ENCODE measurements around the gene UMAD1.

UMAD1 gene

DNA sequence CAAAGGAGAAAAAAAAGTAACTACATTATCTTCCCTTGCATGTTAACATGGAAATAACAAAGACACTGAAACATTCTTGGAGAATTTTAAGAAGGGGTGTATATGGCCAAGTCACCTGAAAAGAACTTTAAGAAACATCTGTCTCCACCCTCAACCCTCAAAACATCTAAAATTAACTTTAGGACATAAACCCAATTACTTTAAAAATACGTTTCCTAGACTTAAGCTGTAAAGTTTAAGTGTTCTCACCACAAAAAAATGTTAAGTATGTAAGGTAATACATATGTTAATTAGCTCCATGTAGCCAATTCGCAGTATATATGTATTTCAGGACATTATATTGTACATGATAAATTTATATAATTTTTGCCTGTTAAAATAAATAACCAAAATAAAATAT lies 257.0 kb downstream of the UMAD1 start:
- TF ChIP-seq POLR2A (IDR thresholded peaks at IDR 0.05; ENCODE audit: low read length): no peak
- TF ChIP-seq GATA1 (IDR thresholded peaks at IDR 0.05; ENCODE audit: low read depth, low read length): no peak
- no peak for DNase-seq

DNA sequence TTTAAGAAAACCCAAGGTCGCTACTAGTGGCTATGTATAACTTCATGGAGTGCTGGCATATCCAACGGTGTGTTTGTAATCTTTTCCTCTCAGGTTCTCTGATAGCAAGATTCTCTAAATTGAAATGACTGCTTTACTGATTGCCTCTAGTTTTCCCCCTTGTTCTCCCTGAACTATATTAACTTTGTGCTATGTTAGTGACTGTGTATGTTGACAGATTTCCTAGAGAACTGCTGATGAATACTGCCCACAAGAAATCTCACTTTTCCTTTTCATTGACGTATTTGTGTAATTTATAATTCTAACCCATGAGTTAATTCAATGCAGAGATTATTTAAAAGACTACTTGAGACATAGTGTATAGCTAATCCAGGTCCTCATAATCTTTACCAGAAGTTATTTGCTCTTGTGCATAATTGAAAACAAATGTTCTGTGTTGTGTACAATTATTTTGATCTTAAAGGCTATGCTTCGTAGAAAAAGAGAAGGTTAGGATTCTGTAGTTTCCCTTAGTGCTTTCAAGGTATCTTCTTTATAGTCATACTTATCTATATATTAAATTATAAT lies 257.5 kb downstream of the UMAD1 start:
- no peak for TF ChIP-seq GATA1 (IDR thresholded peaks at IDR 0.05; ENCODE audit: low read depth, low read length)
- no peak for DNase-seq

DNA sequence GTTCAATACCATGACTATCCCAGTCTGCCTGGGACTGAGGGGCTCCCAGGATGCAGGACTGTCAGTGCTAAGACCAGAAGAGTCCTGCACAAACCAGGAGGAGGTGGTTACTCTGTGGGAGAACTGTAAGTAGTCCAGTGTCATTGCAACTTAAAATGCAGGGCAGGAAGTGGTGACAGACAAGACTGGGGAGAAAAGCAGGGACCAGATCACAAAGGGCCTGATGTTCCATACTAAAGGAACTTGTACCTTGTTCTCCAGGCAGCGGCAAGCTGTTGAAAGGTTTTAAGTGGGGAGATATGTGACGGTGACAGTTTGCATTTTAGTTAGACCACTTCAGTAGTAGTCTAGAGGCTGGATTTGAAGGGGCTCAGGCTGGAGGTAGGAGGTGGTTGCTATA lies 262.3 kb downstream of the UMAD1 start:
- DNase-seq: no peak
- no peak for TF ChIP-seq GATA1 (IDR thresholded peaks at IDR 0.05; ENCODE audit: low read depth, low read length)
- no peak for TF ChIP-seq POLR2A (IDR thresholded peaks at IDR 0.05; ENCODE audit: low read length)

DNA sequence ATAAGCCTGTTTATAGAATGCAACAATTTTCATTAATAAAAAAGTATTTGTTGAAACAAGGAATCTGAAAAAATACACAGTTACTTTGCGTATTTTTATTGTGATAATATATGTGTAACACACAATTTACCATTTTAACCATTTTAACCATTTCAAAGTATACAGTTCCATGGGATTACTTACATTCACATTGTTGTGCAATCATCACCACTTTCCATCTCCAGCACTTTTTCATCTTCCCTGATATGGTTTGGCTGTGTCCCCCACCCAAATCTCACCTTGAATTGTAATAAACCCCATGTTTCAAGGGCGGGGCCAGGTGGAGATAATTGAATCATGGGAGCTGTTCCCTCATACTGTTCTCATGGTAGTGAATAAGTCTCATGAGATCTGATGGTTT lies 266.8 kb downstream of the UMAD1 start:
- TF ChIP-seq GATA1 (IDR thresholded peaks at IDR 0.05; ENCODE audit: low read depth, low read length) (no peak), POLR2A (IDR thresholded peaks at IDR 0.05; ENCODE audit: low read length) (no peak)

DNA sequence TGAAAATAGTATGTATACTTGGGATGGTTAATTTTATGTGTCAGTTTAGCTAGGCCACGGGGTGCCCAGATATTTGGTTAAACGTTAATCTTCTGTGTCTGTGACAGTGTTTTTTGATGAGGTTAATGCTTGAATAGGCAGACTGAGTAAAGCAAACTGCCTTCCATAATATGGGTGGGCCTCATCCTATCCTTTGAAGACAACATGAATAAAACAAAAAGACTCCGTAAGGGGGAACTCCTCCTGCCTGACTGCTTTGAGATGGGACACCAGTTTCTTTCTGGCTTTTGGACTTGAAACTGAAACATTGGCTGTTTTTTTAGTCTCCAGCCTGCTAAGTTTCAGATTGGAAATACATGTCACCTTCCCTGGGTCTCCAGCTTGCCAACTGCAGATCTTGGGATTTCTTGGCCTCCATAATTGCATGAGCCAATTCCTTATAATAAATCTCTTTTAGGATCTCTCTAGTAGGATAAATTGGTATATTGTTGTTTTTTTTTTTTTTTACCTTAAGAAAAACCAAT lies 268.1 kb downstream of the UMAD1 start:
- TF ChIP-seq GATA1 (IDR thresholded peaks at IDR 0.05; ENCODE audit: low read depth, low read length) (no peak), POLR2A (IDR thresholded peaks at IDR 0.05; ENCODE audit: low read length) (no peak)
- peak in 1 of 2 experiments; percentile 13 for DNase-seq

More for the DNA sequence above, 266.8 kb downstream of the UMAD1 start:
- DNase-seq: no peak

DNA sequence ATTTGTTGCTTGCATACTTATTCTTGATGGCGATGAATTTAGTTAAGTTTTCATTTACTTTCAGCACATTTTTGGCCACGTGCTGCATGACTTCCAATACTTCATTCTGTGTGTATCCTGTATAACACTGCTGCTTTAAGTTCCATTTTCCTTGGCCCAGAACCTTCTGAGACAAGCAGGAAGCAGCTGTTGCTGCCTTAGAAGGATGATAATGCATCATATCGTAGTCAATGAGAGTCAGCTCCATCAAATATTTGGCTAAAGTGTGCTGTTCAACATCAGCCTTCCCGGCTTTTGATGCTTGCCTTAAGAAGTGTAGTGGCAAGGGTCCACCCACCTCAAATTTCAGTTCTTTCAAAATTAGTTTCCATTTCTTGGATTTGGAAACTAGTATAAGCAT lies 268.8 kb downstream of the UMAD1 start:
- no peak for DNase-seq
- TF ChIP-seq GATA1 (IDR thresholded peaks at IDR 0.05; ENCODE audit: low read depth, low read length) (no peak), POLR2A (IDR thresholded peaks at IDR 0.05; ENCODE audit: low read length) (no peak)

DNA sequence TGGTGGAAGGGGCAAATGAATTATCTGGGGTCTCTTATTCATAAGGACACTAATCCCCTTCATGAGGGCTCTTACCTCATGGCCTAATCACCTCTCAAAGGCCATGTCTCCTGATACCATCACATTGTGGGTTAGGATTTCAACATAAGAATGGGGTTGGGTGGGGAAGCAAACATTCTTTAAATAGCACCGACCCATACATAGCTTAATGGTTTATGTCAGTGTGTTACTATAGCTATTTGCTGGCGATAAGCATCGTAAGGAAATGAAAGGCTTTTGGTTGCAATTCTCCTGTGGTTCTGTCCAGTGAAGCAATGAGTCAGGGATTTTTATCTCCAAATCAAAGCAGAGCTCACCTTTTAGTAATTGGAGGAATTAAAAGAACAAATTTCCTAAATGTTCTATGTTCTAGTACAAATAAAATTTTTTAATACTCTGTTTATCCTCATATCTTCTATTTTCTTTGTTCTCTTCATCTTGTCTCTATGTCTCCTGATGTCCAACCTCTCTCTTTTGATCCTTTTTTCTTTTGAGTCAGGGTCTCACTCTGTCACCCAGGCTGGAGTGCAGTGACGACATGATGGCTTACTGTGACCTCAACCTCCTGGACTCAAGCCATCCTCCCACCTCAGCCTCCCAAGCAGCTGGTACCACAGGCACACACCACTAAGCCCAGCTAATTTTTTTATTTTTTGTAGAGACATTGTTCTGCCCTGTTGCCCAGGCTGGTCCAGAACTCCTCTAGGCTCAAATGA lies 271.0 kb downstream of the UMAD1 start:
- no peak for DNase-seq
- no peak for TF ChIP-seq POLR2A (IDR thresholded peaks at IDR 0.05; ENCODE audit: low read length)
- TF ChIP-seq GATA1 (IDR thresholded peaks at IDR 0.05; ENCODE audit: low read depth, low read length): no peak

DNA sequence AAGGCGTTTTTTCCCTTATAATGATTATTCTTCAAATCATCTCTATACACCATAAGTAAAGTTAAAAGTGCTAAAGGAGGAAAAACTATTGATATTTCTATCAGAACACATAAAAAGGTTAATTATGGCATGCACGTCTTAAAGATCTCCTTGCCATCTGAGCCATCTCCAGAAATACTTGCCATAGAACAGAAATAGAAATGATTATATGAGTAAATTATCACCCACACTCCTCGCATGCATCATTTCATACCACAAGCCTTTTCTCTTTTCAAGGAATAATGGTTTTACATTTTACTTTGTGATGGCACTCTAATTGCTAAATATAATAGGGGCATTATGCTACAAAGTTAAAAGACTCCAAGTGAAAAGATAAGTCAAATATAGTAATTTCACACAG lies 272.4 kb downstream of the UMAD1 start:
- DNase-seq: no peak
- no peak for TF ChIP-seq GATA1 (IDR thresholded peaks at IDR 0.05; ENCODE audit: low read depth, low read length)
- no peak for TF ChIP-seq POLR2A (IDR thresholded peaks at IDR 0.05; ENCODE audit: low read length)

DNA sequence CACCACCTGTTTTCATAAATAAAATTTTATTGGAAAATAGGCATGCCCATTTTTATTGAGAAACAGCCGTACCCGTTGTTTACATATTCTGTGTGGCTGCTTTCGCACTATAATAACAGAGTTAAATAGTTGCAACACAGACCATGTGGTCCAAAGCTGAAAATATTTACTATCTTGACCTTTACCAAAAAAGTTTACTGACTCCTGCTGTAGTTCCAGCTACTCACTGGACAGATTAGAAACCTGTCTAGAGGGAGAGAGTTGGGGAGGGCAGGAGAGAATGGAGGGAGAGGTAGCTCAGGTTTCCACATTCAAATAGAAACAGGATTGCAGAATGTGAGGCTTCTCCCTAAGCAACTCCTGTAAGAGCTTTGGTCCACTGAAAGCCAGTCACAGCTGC lies 273.0 kb downstream of the UMAD1 start:
- TF ChIP-seq POLR2A (IDR thresholded peaks at IDR 0.05; ENCODE audit: low read length): no peak
- TF ChIP-seq GATA1 (IDR thresholded peaks at IDR 0.05; ENCODE audit: low read depth, low read length): no peak
- DNase-seq: no peak

DNA sequence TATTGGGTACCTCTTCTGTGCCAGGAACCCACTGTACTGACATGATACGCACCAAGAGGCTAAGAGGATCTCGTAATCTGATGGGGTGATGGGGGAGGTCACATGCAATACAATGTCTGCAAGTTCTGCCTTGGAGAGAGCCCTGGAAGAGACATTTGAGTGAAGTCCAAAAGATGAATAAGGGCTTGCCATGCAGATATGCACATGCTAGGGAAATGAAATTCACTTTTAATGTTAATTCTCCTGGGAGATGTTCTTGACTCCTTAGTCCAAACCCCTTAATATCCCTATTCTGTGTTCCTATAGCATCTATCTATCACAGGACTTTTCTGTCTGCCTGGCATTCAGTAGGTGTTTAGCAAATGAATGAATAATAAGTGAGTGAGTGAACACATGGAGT lies 274.0 kb downstream of the UMAD1 start:
- no peak for DNase-seq
- TF ChIP-seq POLR2A (IDR thresholded peaks at IDR 0.05; ENCODE audit: low read length): no peak
- TF ChIP-seq GATA1 (IDR thresholded peaks at IDR 0.05; ENCODE audit: low read depth, low read length): no peak

DNA sequence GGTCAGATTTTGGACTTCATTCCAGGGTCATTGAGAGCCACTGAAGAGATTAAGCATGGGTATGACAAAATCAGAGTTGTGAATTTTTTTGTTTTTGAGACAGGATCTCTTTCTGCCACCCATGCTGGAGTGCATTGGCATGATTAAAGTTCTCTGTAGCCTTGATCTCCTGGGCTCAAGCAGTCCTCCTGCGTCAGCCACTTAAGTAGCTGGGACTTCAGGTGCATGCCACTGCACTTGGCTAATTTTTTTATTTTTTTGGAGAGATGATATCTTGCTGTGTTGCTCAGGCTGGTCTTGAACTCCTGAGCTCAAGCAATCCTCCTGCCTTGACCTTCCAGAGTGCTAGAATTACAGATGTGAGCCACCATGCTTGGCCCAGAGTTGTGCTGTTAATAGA lies 275.5 kb downstream of the UMAD1 start:
- no peak for DNase-seq
- TF ChIP-seq POLR2A (IDR thresholded peaks at IDR 0.05; ENCODE audit: low read length): no peak

DNA sequence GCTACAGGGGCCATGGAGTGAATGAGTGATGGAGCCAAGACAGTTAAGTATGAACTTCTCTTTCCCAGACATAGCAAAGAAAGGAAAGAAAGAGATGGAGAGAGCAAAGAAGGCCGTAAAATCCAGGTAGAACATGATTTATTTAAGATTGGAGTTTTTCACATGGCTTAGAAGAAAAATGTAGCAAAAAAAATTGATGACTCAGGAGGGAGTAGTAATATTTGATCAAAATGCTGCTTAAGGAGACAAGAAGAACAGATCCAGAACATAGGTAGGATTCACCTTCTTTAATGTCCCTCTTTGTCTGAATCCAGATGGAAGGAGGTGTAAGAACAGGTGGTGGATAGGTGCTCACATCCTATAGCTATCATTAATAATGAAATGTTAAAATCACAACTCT lies 277.0 kb downstream of the UMAD1 start:
- no peak for DNase-seq
- TF ChIP-seq POLR2A (IDR thresholded peaks at IDR 0.05; ENCODE audit: low read length) (no peak), GATA1 (IDR thresholded peaks at IDR 0.05; ENCODE audit: low read depth, low read length) (no peak)

DNA sequence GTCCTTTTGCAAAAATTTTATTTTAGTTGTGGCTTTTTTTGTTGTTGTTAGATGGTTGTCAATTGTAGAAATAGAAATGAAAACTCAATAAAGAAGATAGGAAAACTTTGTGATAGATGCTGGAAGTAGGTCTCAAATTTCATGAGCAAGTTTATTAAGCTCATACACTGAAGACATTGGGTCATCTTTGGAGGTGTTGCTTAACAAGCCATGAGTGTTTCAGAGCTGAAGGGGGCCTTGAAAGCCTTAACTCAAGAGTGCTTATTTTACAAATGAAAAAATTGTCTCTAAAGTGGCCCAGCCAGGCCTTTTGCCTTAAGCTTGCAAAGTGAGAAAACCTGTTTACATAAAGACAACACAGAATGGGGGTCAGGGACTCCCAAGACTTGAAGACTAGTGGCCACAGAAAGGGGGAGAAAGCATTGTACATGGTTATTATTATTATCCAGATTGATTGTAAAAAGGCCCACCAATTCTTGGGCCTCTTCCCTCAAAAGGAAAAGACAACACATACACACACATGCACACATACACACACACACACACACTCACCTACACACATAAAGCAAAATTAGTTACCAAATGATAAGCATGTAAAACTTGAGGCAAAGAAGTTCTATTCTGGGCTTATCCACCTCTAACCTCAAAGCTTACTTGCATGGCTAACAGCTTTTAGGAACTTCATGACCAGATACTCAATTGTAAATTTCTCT lies 278.3 kb downstream of the UMAD1 start:
- DNase-seq: no peak
- TF ChIP-seq GATA1 (IDR thresholded peaks at IDR 0.05; ENCODE audit: low read depth, low read length): no peak

DNA sequence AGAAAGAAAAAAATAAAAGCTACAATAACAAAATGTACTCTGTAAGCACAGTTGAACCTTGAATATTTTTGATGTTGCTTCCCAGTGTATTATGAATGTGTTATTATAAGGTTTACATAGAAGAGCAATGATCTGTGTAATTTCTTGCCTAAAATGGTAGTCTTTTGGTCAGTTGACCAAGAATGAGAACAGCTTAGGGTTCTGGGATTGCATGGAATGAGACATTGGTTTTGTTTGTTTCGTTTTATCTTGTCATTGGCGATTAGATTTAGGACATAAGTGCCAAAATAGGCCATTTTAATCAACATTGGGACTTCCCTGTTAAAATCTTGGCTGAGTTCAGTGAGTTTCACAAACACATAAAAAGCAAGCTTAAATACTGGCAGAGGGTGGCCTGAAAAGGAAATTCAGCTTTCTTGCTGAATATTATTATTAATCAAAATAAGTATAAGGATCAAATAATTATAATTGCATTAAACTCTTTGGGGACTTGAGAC lies 278.9 kb downstream of the UMAD1 start:
- TF ChIP-seq GATA1 (IDR thresholded peaks at IDR 0.05; ENCODE audit: low read depth, low read length) (no peak), POLR2A (IDR thresholded peaks at IDR 0.05; ENCODE audit: low read length) (no peak)
- no peak for DNase-seq
